OCI-LY7 (cell line): ENCODE results near the gene PERP. TPM values are rescaled to one million over a fixed set of nuclear protein-coding genes. Genes with fewer than 3 reads are reported as not detected.
"Not testable (repeated sequence)": the region's sequence is repeated elsewhere in the genome, so short reads cannot be mapped to it uniquely, and the experiment has no call there.

Experiments used
- BruUV-seq: library from RNA; stranded (reverse); fragments of 400-500 nt; replicated peaks from 2 replicates; lab custom pipeline; 2021; lab: Mats Ljungman, UMichigan
- CTCF ChIA-PET: fragments of 300-600 bp; sonication (Branson Sonifier 250); formaldehyde crosslinking; loops from one replicate; lab custom pipeline; 2022; ENCODE audit warnings: antibody characterized with exemption; ENCODE audit not compliant: unreplicated experiment; lab: Charles Lee
- POLR2A ChIA-PET: fragments of 300-600 bp; sonication (Branson Sonifier 250); formaldehyde crosslinking; loops from one replicate; lab custom pipeline; 2022; ENCODE audit warnings: antibody characterized with exemption; lab: Charles Lee
- DNase-seq: peaks from one replicate; pipeline ENCODE4 v3.0.0-alpha.2; 2015; ENCODE audit warnings: low spot score
- H2AFZ ChIP-seq: fragments of 200-600 bp; sonication (generic), shearing (Covaris generic); 2 replicates; pipeline ENCODE4 v1.6.1; 2014; ENCODE audit warnings: mild to moderate bottlenecking, antibody characterized with exemption, low read length, moderate library complexity
- H3K27ac ChIP-seq: fragments of 200-600 bp; sonication (generic); 2 replicates; pipeline ENCODE4 v1.5.1; 2014; ENCODE audit warnings: mixed run types, low read depth, mild to moderate bottlenecking, moderate library complexity, low read length, inconsistent platforms; ENCODE audit not compliant: poor library complexity, severe bottlenecking
- H3K36me3 ChIP-seq: fragments of 200-600 bp; sonication (generic); 2 replicates; pipeline ENCODE4 v1.6.1; 2014; ENCODE audit warnings: mild to moderate bottlenecking, antibody characterized with exemption, low read length, moderate library complexity, mixed read lengths; ENCODE audit not compliant: insufficient read depth
- H3K4me1 ChIP-seq: fragments of 200-600 bp; sonication (generic); 2 replicates; pipeline ENCODE4 v1.5.1; 2014; ENCODE audit warnings: mild to moderate bottlenecking, low read length; ENCODE audit not compliant: insufficient read depth, poor library complexity, severe bottlenecking
- H3K4me2 ChIP-seq: fragments of 200-600 bp; sonication (generic); 2 replicates; pipeline ENCODE4 v1.6.1; 2014; ENCODE audit warnings: mild to moderate bottlenecking, low read length
- H3K4me3 ChIP-seq: fragments of 200-600 bp; sonication (generic); 2 replicates; pipeline ENCODE4 v1.5.1; 2014; ENCODE audit warnings: mild to moderate bottlenecking, low read depth, low read length; ENCODE audit not compliant: poor library complexity, severe bottlenecking
- H3K79me2 ChIP-seq: fragments of 200-600 bp; sonication (generic); 2 replicates; pipeline ENCODE4 v1.6.1; 2016; ENCODE audit warnings: low read depth, mild to moderate bottlenecking, low read length, moderate library complexity, mixed read lengths; ENCODE audit not compliant: insufficient read depth
- H3K9me2 ChIP-seq: fragments of 200-600 bp; sonication (generic); 2 replicates; pipeline ENCODE4 v1.6.1; 2016; ENCODE audit warnings: mild to moderate bottlenecking, low read length, mixed read lengths; ENCODE audit not compliant: insufficient read depth
- H3K9me3 ChIP-seq: fragments of 200-600 bp; sonication (generic); 2 replicates; pipeline ENCODE4 v1.6.1; 2014; ENCODE audit warnings: mild to moderate bottlenecking, mixed run types, low read length, mixed read lengths
- H4K20me1 ChIP-seq: fragments of 200-600 bp; sonication (generic); 2 replicates; pipeline ENCODE4 v1.6.1; 2014; ENCODE audit warnings: mild to moderate bottlenecking, antibody characterized with exemption, low read length, moderate library complexity, mixed read lengths; ENCODE audit not compliant: insufficient read depth
- CTCF ChIP-seq: fragments of 200-600 bp; sonication (generic); conservative IDR thresholded peaks from 2 replicates; pipeline ENCODE4 v1.5.1; 2014; ENCODE audit warnings: mild to moderate bottlenecking, antibody characterized with exemption, low read length, moderate library complexity, mixed read lengths
- EZH2phosphoT487 ChIP-seq: fragments of 200-600 bp; sonication (generic); IDR thresholded peaks from 2 replicates; pipeline ENCODE4 v1.6.1; 2018; ENCODE audit warnings: low read depth, borderline replicate concordance, mild to moderate bottlenecking, mixed run types, antibody characterized with exemption, low read length, moderate library complexity, mixed read lengths
- intact Hi-C: fragments of 100-400 bp; cut with micrococcal nuclease; formaldehyde crosslinking; loops from one replicate; pipeline ENCODE4 v1.10.0; 2022; ENCODE audit not compliant: unreplicated experiment
- total RNA-seq, 2 experiments: library from RNA; depleted of rRNA in 1 of 2; stranded (reverse); fragments of >200 nt in 1 of 2; shearing (Covaris generic) in 1 of 2; gene quantifications; 2 replicates each; pipeline ENCODE4 v1.2.3, GENCODE V29; 2014 to 2022

PERP gene
- total RNA-seq, 2 experiments from 2014 or later: not detected

GRCh38 chr6:138128096-138128495, 20.9 kb upstream of the PERP start:
- intact Hi-C loops: no loop called here
- BruUV-seq: no TSS peak
- Histone ChIP-seq H3K9me3 (no peaks in the 10 kb centered on the region), H3K9me2 (no peaks in the 10 kb centered on the region), H2AFZ (no peak overlapping the region), H3K79me2 (no peaks in the 10 kb centered on the region), H3K4me2 (no peak overlapping the region), H3K27ac (no peak overlapping the region), H3K4me3 (no peak overlapping the region), H4K20me1 (no peaks in the 10 kb centered on the region), H3K4me1 (no peaks in the 10 kb centered on the region), H3K36me3 (no peaks in the 10 kb centered on the region)
- no peak for TF ChIP-seq CTCF
- no peak for TF ChIP-seq EZH2phosphoT487
- ChIA-PET CTCF (no interaction called here), POLR2A (no interaction called here)
- DNase-seq: no peak

- no TSS peak for BruUV-seq
- Histone ChIP-seq H3K9me2 (no peaks in the 10 kb centered on the region), H3K36me3 (no peaks in the 10 kb centered on the region), H4K20me1 (no peaks in the 10 kb centered on the region), H3K9me3 (no peaks in the 10 kb centered on the region), H2AFZ (no peak overlapping the region), H3K79me2 (no peaks in the 10 kb centered on the region), H3K4me3 (no peak overlapping the region), H3K4me2 (no peak overlapping the region), H3K27ac (no peak overlapping the region), H3K4me1 (no peaks in the 10 kb centered on the region)
- ChIA-PET CTCF (no interaction called here), POLR2A (interaction anchor here (0.6 to 1.2 kb wide), 2 partner anchors 70 to 286 kb away, joined by 3 to 4 read pairs; no protein-coding TSS in a partner anchor)
- intact Hi-C loops: no loop called here
- no peak for DNase-seq
- no peak for TF ChIP-seq EZH2phosphoT487
- TF ChIP-seq CTCF: no peak
Measured at GRCh38 chr6:138124096-138124495, 16.9 kb upstream of the PERP start.

- CTCF ChIA-PET: no interaction called here
- no peak overlapping the region for H2AFZ ChIP-seq
- no peak overlapping the region for H3K27ac ChIP-seq
- no peaks in the 10 kb centered on the region for H3K9me3 ChIP-seq
- no peak overlapping the region for H3K4me2 ChIP-seq
- no peak overlapping the region for H3K4me3 ChIP-seq
- H3K36me3 ChIP-seq: no peaks in the 10 kb centered on the region
- POLR2A ChIA-PET: no interaction called here
- H3K4me1 ChIP-seq: peaks cover 9% of the 10 kb centered on the region
- no peak for TF ChIP-seq CTCF
- no peak for TF ChIP-seq EZH2phosphoT487
- DNase-seq: no peak
- H4K20me1 ChIP-seq: no peaks in the 10 kb centered on the region
- intact Hi-C loops: loop anchor here (5.0 kb wide), 2 partner anchors 307 to 647 kb away; no protein-coding TSS in a partner anchor
- no TSS peak for BruUV-seq
- no peaks in the 10 kb centered on the region for H3K9me2 ChIP-seq
- H3K79me2 ChIP-seq: no peaks in the 10 kb centered on the region
Measured at GRCh38 chr6:138119976-138120375, 12.8 kb upstream of the PERP start.

DNA sequence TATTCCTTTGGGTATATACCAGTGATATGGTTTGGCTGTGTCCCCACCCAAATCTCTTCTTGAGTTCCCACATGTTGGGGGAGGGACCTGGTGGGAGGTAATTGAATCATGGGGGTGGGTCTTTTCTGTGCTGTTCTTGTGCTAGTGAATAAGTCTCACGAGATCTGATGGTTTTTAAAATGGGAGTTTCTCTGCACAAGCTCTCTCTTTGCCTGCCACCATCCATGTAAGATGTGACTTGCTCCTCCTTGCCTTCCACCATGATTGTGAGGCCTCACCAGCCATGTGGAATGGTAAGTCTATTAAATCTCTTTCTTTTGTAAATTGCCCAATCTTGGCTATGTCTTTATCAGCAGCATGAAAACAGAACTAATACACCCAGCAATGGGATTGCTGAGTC, 12.0 kb upstream of the PERP start:
- intact Hi-C loops: loop anchor here (5.0 kb wide), 2 partner anchors 308 to 648 kb away; no protein-coding TSS in a partner anchor
- H3K4me1 ChIP-seq: peaks cover 12% of the 10 kb centered on the region
- CTCF ChIA-PET: not testable (repeated sequence)

More for the DNA sequence above, 12.0 kb upstream of the PERP start:
- not testable (repeated sequence) for H3K4me3 ChIP-seq, H2AFZ ChIP-seq, H4K20me1 ChIP-seq, BruUV-seq, H3K79me2 ChIP-seq, H3K27ac ChIP-seq, DNase-seq, H3K9me2 ChIP-seq, H3K9me3 ChIP-seq, H3K36me3 ChIP-seq, H3K4me2 ChIP-seq
- POLR2A ChIA-PET: interaction anchor here (1.1 kb wide), 1 partner anchor 238 kb away, joined by 3 read pairs; no protein-coding TSS in a partner anchor
